Measurements from ENCODE around the gene MIOX.
A peak's percentile ranks its signal among the peaks of the same experiment; 100 is the strongest.

MIOX gene

GRCh38 chr22:50486561-50487289, at the start of gene MIOX:
TSS of gene MIOX (plus strand) at chr22:50486859. CDS start at chr22:50486898, 39 bp downstream.
- DNase-seq (ENCODE audit: low spot score), result peak; percentile 70

- DNase-seq (ENCODE audit: low spot score), result no peak
Measured at GRCh38 chr22:50437511-50438304, 49.0 kb upstream of the MIOX start.

DNA sequence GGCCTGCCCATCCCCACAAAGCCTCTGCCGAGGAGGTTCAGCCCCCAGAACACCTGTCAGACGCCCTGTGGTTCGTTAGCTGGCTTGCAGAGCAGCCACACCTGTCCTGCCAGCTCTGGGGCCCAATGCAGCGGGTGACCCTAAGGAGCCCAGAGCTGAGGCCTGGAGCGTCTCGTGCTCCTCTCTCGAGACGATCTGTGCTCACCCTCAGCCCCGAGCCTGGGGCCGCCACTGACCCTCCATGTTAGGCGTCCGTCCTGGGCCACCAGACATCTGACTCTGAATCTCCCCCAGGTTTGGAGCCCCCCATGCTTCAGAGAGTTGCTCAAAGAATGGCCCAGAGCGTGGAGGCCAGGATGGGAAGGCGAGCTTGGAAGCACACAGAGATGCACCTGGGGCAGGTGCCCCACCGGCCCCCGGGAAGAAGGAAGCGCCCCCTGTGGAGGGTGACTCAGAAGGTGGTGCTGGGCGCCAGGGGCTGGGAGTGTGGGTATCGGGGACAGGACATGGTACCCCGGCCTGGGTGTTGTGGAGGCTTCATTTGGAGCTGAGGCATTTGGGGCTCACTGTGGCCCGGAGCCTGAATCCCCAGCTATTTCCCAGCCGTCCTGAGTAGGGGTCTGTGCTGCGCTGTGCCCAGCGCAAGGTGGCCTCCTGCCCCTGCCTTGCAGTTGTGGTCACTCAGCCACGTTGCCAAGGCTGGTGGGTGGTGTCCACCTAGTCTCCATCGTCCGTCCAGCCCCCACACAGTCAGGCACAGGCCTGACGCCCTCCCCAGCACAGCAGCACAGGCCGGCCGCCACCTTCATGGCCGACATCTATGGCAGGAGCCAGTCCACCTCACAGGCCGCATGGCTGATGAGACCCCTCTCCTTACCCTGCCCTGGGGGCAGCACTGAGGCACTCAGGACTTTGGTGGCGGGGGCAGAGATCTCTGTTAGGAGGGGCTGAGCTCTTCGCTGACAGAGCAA, 48.1 kb upstream of the MIOX start:
- no peak for DNase-seq (ENCODE audit: low spot score)

DNA sequence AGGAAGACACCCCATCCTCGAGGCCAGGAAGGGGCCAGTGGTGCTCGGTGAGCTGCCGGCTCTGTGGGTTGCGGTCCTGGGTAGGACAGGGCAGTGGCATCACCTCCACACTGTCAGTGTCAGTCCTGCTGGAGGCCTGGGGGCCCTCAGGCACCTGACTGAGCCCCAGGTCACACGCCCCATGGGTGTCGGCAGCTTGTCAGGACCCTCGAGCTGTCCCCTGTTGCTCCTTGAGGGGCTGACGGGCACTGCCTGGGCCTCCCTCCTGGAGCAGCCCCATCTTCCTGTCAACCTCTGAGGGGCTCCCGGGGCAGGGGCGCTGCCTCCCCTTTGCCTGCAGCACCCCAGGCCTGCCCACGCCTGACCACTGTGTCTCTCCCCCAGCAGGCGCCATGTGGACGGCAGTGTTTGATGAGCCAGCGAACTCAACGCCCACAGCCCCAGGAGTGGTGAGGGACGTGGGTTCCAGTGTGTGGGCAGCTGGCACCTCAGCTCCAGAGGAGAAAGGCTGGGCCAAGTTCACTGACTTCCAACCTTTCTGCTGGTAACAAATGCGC, 47.3 kb upstream of the MIOX start:
- DNase-seq (ENCODE audit: low spot score), result no peak

- DNase-seq (ENCODE audit: low spot score), result no peak
Measured at GRCh38 chr22:50439871-50440331, 46.8 kb upstream of the MIOX start.

DNA sequence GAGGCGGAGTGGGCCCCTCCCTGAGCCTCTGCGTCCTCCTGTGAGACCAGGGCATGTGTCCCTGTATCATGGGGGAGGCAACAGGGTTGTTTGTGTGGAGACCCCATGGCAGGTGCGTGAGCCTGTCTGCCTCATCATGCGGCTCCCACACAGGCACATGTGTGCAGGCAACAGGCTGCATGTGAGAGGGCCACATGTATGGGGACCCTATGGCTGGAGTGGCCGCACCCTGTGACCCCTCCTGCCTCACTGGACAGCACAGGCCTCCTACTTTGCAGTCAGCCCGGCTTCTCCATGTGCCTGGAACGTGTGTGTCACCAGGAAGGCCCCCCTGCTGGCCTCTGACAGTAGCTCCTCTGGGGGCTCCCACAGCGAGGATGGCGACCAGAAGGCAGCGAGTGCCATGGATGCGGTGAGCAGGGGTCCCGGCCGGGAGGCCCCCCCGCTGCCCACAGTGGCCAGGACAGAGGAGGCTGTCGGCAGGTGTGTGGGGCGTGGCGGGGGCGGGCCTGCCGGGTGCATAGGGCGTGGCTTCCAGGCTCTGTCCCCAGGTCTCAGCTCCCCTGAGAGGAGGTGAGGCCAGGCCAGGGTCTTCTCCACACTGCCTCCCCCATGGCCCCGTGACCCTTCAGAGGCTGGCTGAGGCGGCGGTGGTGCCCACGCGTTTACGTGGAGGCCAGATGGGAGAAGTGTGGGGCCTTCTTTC, 46.0 kb upstream of the MIOX start:
- no peak for DNase-seq (ENCODE audit: low spot score)

- no peak for DNase-seq (ENCODE audit: low spot score)
Measured at GRCh38 chr22:50441428-50441993, 45.1 kb upstream of the MIOX start.

GRCh38 chr22:50443197-50443596, 43.5 kb upstream of the MIOX start:
- DNase-seq (ENCODE audit: low spot score), result no peak

- no peak for DNase-seq (ENCODE audit: low spot score)
Measured at GRCh38 chr22:50443801-50444625, 42.6 kb upstream of the MIOX start.

- peak; percentile 72 for DNase-seq (ENCODE audit: low spot score)
Measured at GRCh38 chr22:50444663-50445062, 42.0 kb upstream of the MIOX start.

DNA sequence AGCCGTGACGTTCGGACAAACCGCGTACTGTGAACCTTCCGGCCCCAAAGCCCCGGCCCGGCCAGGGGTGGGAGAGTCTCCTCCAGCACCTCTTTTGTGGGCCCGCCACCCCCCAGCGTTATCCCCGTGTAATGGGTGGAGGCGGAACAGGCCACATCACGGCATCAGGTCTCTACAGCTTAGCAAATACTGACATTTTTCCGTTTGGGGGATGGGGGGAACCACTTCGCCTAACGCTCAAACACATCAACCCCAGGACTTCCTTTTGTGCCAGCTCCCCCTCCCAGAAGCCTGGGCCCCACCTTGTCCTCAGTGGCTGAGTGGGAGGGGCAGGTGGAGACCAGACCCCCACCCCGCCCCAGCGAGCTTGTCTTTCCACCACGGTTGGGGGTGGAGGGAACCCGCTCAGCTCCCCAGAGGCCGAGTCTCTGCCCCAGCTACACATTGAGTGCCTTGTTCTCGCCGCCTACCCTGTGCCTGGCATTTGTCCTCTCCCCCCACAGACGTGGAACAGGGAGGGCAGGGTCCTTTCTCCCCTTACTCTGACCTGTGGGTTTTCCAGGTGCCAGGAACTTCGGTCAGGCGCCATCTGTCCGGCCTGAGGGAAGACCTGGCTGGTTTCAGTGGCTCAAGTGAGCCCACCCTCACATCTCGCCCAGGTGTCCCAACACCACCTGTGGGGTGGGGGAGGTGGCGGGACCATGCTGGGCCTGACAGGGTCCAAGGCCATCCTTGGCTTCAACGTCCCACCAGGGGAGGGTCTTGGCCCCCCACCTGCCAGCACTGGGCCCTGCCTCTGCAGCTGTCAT, 41.4 kb upstream of the MIOX start:
- DNase-seq (ENCODE audit: low spot score), result no peak

DNA sequence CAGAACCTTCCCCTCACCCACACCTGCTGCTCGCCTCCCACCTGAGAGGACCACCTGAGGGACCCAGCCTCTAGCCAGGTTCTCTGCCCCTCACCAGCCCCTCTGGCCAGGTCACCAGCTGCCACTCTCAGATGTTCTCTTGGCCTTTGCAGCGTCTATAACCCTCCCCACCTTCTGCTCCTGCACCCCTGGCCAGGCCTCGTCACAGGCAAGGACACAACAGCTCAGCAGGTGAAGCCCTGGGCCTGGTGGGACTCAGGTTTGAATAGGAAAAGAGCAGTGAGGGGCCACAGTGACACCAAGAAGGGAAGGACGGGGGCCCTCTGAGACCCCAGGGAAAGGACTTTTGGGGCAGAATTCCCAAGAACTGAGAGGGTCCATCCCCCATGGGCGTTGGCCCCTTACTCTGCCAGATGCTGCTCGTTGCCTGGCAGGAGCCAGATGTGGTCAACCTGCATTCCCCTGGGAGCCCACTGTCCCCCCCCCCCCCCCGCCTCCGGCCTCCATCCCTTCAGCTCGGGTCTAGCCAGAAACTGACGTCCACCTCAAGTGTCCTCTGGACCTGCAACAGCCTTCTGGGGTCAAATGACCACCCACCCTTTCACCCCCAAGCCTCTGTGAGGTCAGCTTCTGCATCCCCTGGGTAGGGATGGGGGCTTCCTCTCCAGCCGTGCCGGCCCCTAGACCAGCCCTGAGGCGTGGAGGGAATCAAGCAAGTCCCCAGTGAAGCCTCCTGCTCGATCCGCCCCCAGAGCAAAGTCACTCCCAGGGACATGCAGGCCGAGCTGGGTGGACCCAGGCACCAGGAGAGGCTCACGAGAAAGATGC, 40.6 kb upstream of the MIOX start:
- no peak for DNase-seq (ENCODE audit: low spot score)

GRCh38 chr22:50446708-50447575, 39.7 kb upstream of the MIOX start:
- DNase-seq (ENCODE audit: low spot score), result no peak

DNA sequence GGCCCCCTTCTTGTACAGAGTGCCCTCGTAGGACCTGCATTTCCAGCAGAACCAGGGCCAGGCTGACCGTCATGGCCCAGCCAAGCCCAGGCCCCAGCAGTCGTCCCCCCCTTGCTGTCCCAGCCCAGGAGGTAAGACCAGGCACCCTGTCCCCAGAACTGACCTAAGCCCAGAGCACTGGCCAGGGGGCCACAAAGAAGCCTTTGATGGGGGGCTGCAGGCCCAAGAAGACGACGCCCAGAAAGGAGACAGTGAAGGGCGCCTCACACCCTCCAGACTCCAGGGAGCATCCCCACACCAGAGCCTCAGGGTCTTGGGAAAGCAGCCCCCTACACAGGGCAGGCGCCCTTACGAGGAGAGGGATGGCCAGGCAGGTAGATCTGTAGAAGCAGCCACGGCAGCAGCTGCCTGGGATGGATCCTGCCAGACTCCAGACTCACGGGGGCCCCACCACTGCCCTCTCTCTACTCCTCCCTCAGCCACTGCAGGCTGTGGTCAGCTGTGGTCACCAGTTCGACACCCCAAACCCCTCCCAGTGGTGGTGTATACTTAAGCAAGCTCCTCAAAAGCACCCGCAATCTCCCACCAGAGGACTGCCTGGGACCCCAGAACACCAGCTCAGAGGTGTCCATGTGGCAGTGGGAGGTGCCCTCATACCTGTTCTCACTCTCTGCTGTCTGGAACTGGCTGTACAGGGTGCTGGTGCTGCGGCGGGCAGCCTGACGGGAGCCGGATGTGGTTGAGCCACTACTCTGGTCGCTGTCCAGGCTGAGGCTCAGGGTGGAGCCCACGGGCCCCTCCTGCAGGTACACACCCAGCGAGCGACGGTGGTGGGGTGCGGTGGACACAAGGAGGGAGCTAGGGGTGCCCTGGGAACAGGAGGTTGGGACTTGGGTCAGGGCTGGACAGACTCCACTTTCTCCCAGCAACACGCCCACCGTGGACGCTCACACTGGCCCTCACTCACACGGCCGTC, 38.8 kb upstream of the MIOX start:
- no peak for DNase-seq (ENCODE audit: low spot score)

- no peak for DNase-seq (ENCODE audit: low spot score)
Measured at GRCh38 chr22:50452649-50453048, 34.0 kb upstream of the MIOX start.

DNA sequence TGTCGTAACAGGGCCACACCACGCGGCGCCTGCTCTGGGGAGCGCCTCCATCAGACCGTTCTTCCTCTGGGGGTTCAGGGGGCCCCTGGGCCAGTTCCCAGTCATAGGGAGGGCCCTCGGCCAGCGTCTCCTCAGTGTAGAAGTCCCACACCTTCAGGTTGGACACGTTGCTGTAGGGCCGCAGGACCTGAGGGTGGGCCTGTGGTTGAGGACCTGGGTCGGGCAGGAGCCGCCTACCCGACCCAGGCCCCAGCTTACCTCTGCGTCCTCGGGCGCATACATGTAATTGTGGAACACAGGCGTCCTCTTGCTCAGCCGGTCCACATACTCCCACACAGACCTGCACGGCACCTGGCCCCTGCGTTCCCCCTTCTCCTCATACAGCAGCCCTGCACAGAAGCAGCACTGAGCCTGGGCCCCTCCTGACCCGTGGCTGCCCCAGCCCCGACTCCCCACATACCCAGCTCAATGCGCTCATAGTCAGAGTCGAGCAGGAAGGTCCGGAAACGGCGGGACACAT, 32.0 kb upstream of the MIOX start:
- DNase-seq (ENCODE audit: low spot score), result no peak
